IPS DF 6.9 (cell line): ENCODE data around the gene STX4.

ENCODE experiments used
- DNase-seq: peaks from one replicate; pipeline ENCODE4 v3.0.0-alpha.2; 2013; ENCODE audit warnings: low read depth, low spot score
- H3K27ac ChIP-seq: one replicate; pipeline ENCODE4 v1.5.1; 2013; ENCODE audit warnings: low read length, control low read depth
- H3K27me3 ChIP-seq: 2 replicates; pipeline ENCODE4 v1.6.1; 2013; ENCODE audit warnings: mild to moderate bottlenecking, low read length; ENCODE audit not compliant: control insufficient read depth, insufficient read depth
- H3K36me3 ChIP-seq: 2 replicates; pipeline ENCODE4 v1.6.1; 2013; ENCODE audit warnings: low read length; ENCODE audit not compliant: control insufficient read depth, insufficient read depth
- H3K4me1 ChIP-seq: 2 replicates; pipeline ENCODE4 v1.6.1; 2013; ENCODE audit warnings: low read length; ENCODE audit not compliant: control insufficient read depth, insufficient read depth
- H3K4me3 ChIP-seq: 2 replicates; pipeline ENCODE4 v1.5.1; 2013; ENCODE audit warnings: mild to moderate bottlenecking, low read length
- H3K9me3 ChIP-seq: 2 replicates; pipeline ENCODE4 v1.6.1; 2013; ENCODE audit warnings: low read length, inconsistent platforms; ENCODE audit not compliant: control insufficient read depth, insufficient read depth
- WGBS: extraction: QIAGEN DNeasy Blood & Tissue Kit; methylation state at CpG from one replicate; pipeline ENCODE4 v1.1.7; 2013; ENCODE audit warnings: mixed read lengths, missing lambda C conversion rate; ENCODE audit not compliant: insufficient read length, insufficient coverage; 5-methylcytosine and 5-hydroxymethylcytosine counted together

Gene STX4

GRCh38 chr16:30991052-30991451, 42.3 kb upstream of the STX4 start:
- H3K27me3 ChIP-seq: no peaks in the 10 kb centered on the region
- H3K4me3 ChIP-seq: no peak overlapping the region
- H3K4me1 ChIP-seq: no peaks in the 10 kb centered on the region
- no peak overlapping the region for H3K27ac ChIP-seq
- no peaks in the 10 kb centered on the region for H3K36me3 ChIP-seq
- DNase-seq: no peak
- no peaks in the 10 kb centered on the region for H3K9me3 ChIP-seq
- WGBS: no CpG with 5 or more reads among the region's 8 CpGs

GRCh38 chr16:30992276-30992780, 41.0 kb upstream of the STX4 start:
- no peaks in the 10 kb centered on the region for H3K27me3 ChIP-seq
- WGBS: no CpG with 5 or more reads among the region's 21 CpGs
- DNase-seq: no peak
- no peak overlapping the region for H3K27ac ChIP-seq
- no peaks in the 10 kb centered on the region for H3K36me3 ChIP-seq
- no peaks in the 10 kb centered on the region for H3K4me1 ChIP-seq
- no peaks in the 10 kb centered on the region for H3K9me3 ChIP-seq
- no peak overlapping the region for H3K4me3 ChIP-seq

- H3K4me3 ChIP-seq: no peak overlapping the region
- no CpG with 5 or more reads among the region's 29 CpGs for WGBS
- DNase-seq: no peak
- H3K36me3 ChIP-seq: no peaks in the 10 kb centered on the region
- no peak overlapping the region for H3K27ac ChIP-seq
- H3K4me1 ChIP-seq: peaks cover 3% of the 10 kb centered on the region; the same call in 1 of the 2 replicates
- H3K27me3 ChIP-seq: no peaks in the 10 kb centered on the region
- H3K9me3 ChIP-seq: no peaks in the 10 kb centered on the region
These were observed 40.2 kb upstream of the STX4 start for GRCh38 chr16:30992931-30993816.

- no peak for DNase-seq
- H3K27ac ChIP-seq: no peak overlapping the region
- H3K9me3 ChIP-seq: no peaks in the 10 kb centered on the region
- no CpG with 5 or more reads among the region's 11 CpGs for WGBS
- H3K27me3 ChIP-seq: no peaks in the 10 kb centered on the region
- no peak overlapping the region; the same call in 1 of the 2 replicates for H3K4me3 ChIP-seq
- H3K36me3 ChIP-seq: no peaks in the 10 kb centered on the region
- H3K4me1 ChIP-seq: peaks cover 3% of the 10 kb centered on the region; the same call in 1 of the 2 replicates
These were observed 37.4 kb upstream of the STX4 start for GRCh38 chr16:30995927-30996323.

GRCh38 chr16:30996324-30996984, 36.9 kb upstream of the STX4 start:
- peaks cover 3% of the 10 kb centered on the region; the same call in 1 of the 2 replicates for H3K4me1 ChIP-seq
- no peak for DNase-seq
- no peak overlapping the region for H3K27ac ChIP-seq
- H3K4me3 ChIP-seq: peak overlapping the region; percentile 46; the same call in 1 of the 2 replicates
- no peaks in the 10 kb centered on the region for H3K36me3 ChIP-seq
- no CpG with 5 or more reads among the region's 23 CpGs for WGBS
- no peaks in the 10 kb centered on the region for H3K27me3 ChIP-seq
- H3K9me3 ChIP-seq: no peaks in the 10 kb centered on the region

GRCh38 chr16:30996985-30997724, 36.2 kb upstream of the STX4 start:
- no CpG with 5 or more reads among the region's 60 CpGs for WGBS
- Histone ChIP-seq H3K27ac (no peak overlapping the region), H3K4me1 (peaks cover 3% of the 10 kb centered on the region; the same call in 1 of the 2 replicates), H3K27me3 (no peaks in the 10 kb centered on the region), H3K9me3 (no peaks in the 10 kb centered on the region), H3K4me3 (peak overlapping the region; percentile 49; the same call in 1 of the 2 replicates), H3K36me3 (no peaks in the 10 kb centered on the region)
- no peak for DNase-seq

- no peaks in the 10 kb centered on the region for H3K36me3 ChIP-seq
- H3K27ac ChIP-seq: no peak overlapping the region
- no peak for DNase-seq
- no peaks in the 10 kb centered on the region for H3K27me3 ChIP-seq
- no peaks in the 10 kb centered on the region for H3K9me3 ChIP-seq
- H3K4me1 ChIP-seq: peaks cover 3% of the 10 kb centered on the region; the same call in 1 of the 2 replicates
- WGBS: no CpG with 5 or more reads among the region's 21 CpGs
- peak overlapping the region; percentile 49; the same call in 1 of the 2 replicates for H3K4me3 ChIP-seq
These were observed 35.3 kb upstream of the STX4 start for GRCh38 chr16:30997725-30998711.

GRCh38 chr16:30998852-30999761, 34.3 kb upstream of the STX4 start:
- H3K9me3 ChIP-seq: no peaks in the 10 kb centered on the region
- H3K36me3 ChIP-seq: no peaks in the 10 kb centered on the region
- no CpG with 5 or more reads among the region's 6 CpGs for WGBS
- DNase-seq: no peak
- peaks cover 3% of the 10 kb centered on the region; the same call in 1 of the 2 replicates for H3K4me1 ChIP-seq
- no peak overlapping the region for H3K27ac ChIP-seq
- no peaks in the 10 kb centered on the region for H3K27me3 ChIP-seq
- H3K4me3 ChIP-seq: no peak overlapping the region
